H9 (cell line): ENCODE results near the gene CAMK2B. TPM values are rescaled to one million over a fixed set of nuclear protein-coding genes. Genes with fewer than 3 reads are reported as not detected.

Experiments
- DNase-seq: peaks from one replicate; pipeline ENCODE4 v3.0.0-alpha.2; 2017
- H2AFZ ChIP-seq: one replicate; pipeline ENCODE4 v1.6.1; 2013; ENCODE audit warnings: mild to moderate bottlenecking, low read length, control low read depth, moderate library complexity
- H2AK5ac ChIP-seq: 2 replicates; pipeline ENCODE4 v1.6.1; 2013; ENCODE audit warnings: low read length, control low read depth, mixed read lengths; ENCODE audit not compliant: insufficient read length
- H2BK120ac ChIP-seq: one replicate; pipeline ENCODE4 v1.6.1; 2013; ENCODE audit warnings: low read depth, mild to moderate bottlenecking, low read length, control low read depth, inconsistent platforms; ENCODE audit not compliant: poor library complexity, severe bottlenecking
- H2BK12ac ChIP-seq: 2 replicates; pipeline ENCODE4 v1.6.1; 2013; ENCODE audit warnings: low read length, control low read depth, mixed read lengths, low read depth; ENCODE audit not compliant: insufficient read length
- H2BK15ac ChIP-seq: 2 replicates; pipeline ENCODE4 v1.6.1; 2013; ENCODE audit warnings: low read depth, low read length, control low read depth
- H2BK20ac ChIP-seq: one replicate; pipeline ENCODE4 v1.6.1; 2013; ENCODE audit warnings: low read depth, mild to moderate bottlenecking, low read length, control low read depth, inconsistent platforms; ENCODE audit not compliant: poor library complexity, severe bottlenecking
- H2BK5ac ChIP-seq: 2 replicates; pipeline ENCODE4 v1.6.1; 2013; ENCODE audit warnings: low read length, control low read depth, mixed read lengths; ENCODE audit not compliant: insufficient read length
- H3K14ac ChIP-seq: 2 replicates; pipeline ENCODE4 v1.6.1; 2013; ENCODE audit warnings: low read length, control low read depth; ENCODE audit not compliant: insufficient read depth
- H3K18ac ChIP-seq: 2 replicates; pipeline ENCODE4 v1.6.1; 2013; ENCODE audit warnings: low read depth, mild to moderate bottlenecking, mixed read lengths, low read length, control low read depth; ENCODE audit not compliant: insufficient read length
- H3K23ac ChIP-seq: 2 replicates; pipeline ENCODE4 v1.6.1; 2013; ENCODE audit warnings: low read length, control low read depth, mixed read lengths, low read depth; ENCODE audit not compliant: insufficient read length
- H3K23me2 ChIP-seq: 2 replicates; pipeline ENCODE4 v1.6.1; 2013; ENCODE audit warnings: low read depth, mild to moderate bottlenecking, mixed read lengths, low read length, control low read depth; ENCODE audit not compliant: insufficient read length, poor library complexity, severe bottlenecking
- H3K27ac ChIP-seq: 2 replicates; pipeline ENCODE4 v1.5.1; 2013; ENCODE audit warnings: low read length, control low read depth, mixed read lengths, low read depth; ENCODE audit not compliant: insufficient read length
- H3K27me3 ChIP-seq: 2 replicates; pipeline ENCODE4 v1.6.1; 2013; ENCODE audit warnings: low read length, control low read depth, inconsistent platforms; ENCODE audit not compliant: insufficient read depth
- H3K4ac ChIP-seq: 2 replicates; pipeline ENCODE4 v1.6.1; 2013; ENCODE audit warnings: low read depth, mild to moderate bottlenecking, control low read depth, inconsistent platforms, low read length, moderate library complexity
- H3K4me1 ChIP-seq: 2 replicates; pipeline ENCODE4 v1.6.1; 2013; ENCODE audit warnings: low read length, control low read depth, inconsistent platforms; ENCODE audit not compliant: insufficient read depth
- H3K4me2 ChIP-seq: 2 replicates; pipeline ENCODE4 v1.6.1; 2013; ENCODE audit warnings: low read length, control low read depth, mixed read lengths; ENCODE audit not compliant: insufficient read length, insufficient read depth
- H3K56ac ChIP-seq: 2 replicates; pipeline ENCODE4 v1.6.1; 2013; ENCODE audit warnings: low read depth, mild to moderate bottlenecking, mixed read lengths, low read length, control low read depth; ENCODE audit not compliant: insufficient read length
- H3K79me1 ChIP-seq: 2 replicates; pipeline ENCODE4 v1.6.1; 2013; ENCODE audit warnings: low read depth, mild to moderate bottlenecking, moderate library complexity, low read length, control low read depth, inconsistent platforms; ENCODE audit not compliant: insufficient read depth, poor library complexity, severe bottlenecking
- H3K79me2 ChIP-seq: 2 replicates; pipeline ENCODE4 v1.6.1; 2013; ENCODE audit warnings: low read length, control low read depth, inconsistent platforms; ENCODE audit not compliant: insufficient read depth
- H3K9ac ChIP-seq: 2 replicates; pipeline ENCODE4 v1.6.1; 2013; ENCODE audit warnings: low read length, control low read depth, mixed read lengths; ENCODE audit not compliant: insufficient read length; ENCODE audit errors: extremely low read depth
- H3K9me3 ChIP-seq: one replicate; pipeline ENCODE4 v1.6.1; 2013; ENCODE audit warnings: low read depth, low read length, inconsistent platforms; ENCODE audit not compliant: control insufficient read depth
- H3T11ph ChIP-seq: one replicate; pipeline ENCODE4 v1.6.1; 2013; ENCODE audit warnings: mild to moderate bottlenecking, low read length, control low read depth, inconsistent platforms
- H4K20me1 ChIP-seq: one replicate; pipeline ENCODE4 v1.6.1; 2013; ENCODE audit not compliant: control insufficient read depth, insufficient read length, insufficient read depth
- H4K5ac ChIP-seq: 2 replicates; pipeline ENCODE4 v1.6.1; 2013; ENCODE audit warnings: low read depth, mild to moderate bottlenecking, mixed read lengths, low read length, control low read depth; ENCODE audit not compliant: insufficient read length
- H4K8ac ChIP-seq: replicated peaks from 2 replicates; pipeline ENCODE4 v1.6.1; 2013; ENCODE audit warnings: low read length, control low read depth, mixed read lengths, low read depth; ENCODE audit not compliant: insufficient read length
- H4K91ac ChIP-seq: 2 replicates; pipeline ENCODE4 v1.6.1; 2013; ENCODE audit warnings: low read depth, mild to moderate bottlenecking, moderate library complexity, mixed read lengths, low read length, control low read depth; ENCODE audit not compliant: insufficient read length
- H3K27ac Mint-ChIP-seq, 3 experiments: 2 replicates in 2 of 3; 3 replicates in 1 of 3; pipeline ENCODE4 v1.8.0; 2020 to 2021; ENCODE audit warnings: mixed read lengths in 3 of 3, mild to moderate bottlenecking in 1 of 3, moderate library complexity in 1 of 3
- H3K27me3 Mint-ChIP-seq: 2 replicates; pipeline ENCODE4 v1.8.0; 2021; ENCODE audit warnings: low read depth, mild to moderate bottlenecking, moderate library complexity, mixed read lengths
- H3K36me3 Mint-ChIP-seq, 3 experiments: 2 replicates in 2 of 3; 3 replicates in 1 of 3; pipeline ENCODE4 v1.8.0; 2020 to 2021; ENCODE audit warnings: low read depth in 3 of 3, mixed read lengths in 3 of 3; ENCODE audit not compliant: insufficient read depth in 1 of 3
- H3K4me1 Mint-ChIP-seq, 2 experiments: 2 replicates each; pipeline ENCODE4 v1.8.0; 2020; ENCODE audit warnings: mixed read lengths in 2 of 2
- H3K4me3 Mint-ChIP-seq, 2 experiments: 2 replicates in 1 of 2; 3 replicates in 1 of 2; pipeline ENCODE4 v1.8.0; 2020 to 2021; ENCODE audit warnings: mild to moderate bottlenecking in 2 of 2, mixed read lengths in 2 of 2, moderate library complexity in 1 of 2
- H3K9me3 Mint-ChIP-seq, 2 experiments: 2 replicates in 1 of 2; 3 replicates in 1 of 2; pipeline ENCODE4 v1.8.0; 2020; ENCODE audit warnings: mild to moderate bottlenecking in 2 of 2, mixed read lengths in 2 of 2, moderate library complexity in 1 of 2
- CTCF ChIP-seq: fragments of 200-600 bp; sonication (generic); conservative IDR thresholded peaks from 3 replicates; pipeline ENCODE4 v1.8.0; 2021; ENCODE audit warnings: antibody characterized with exemption, mild to moderate bottlenecking
- WGBS: extraction: QIAGEN DNeasy Blood & Tissue Kit; methylation state at CpG from one replicate; pipeline ENCODE4 v1.1.7; 2013; ENCODE audit warnings: missing lambda C conversion rate, low lambda C conversion rate, mixed read lengths; ENCODE audit not compliant: insufficient read length; ENCODE audit errors: extremely low coverage; 5-methylcytosine and 5-hydroxymethylcytosine counted together
- total RNA-seq: library from RNA; stranded (reverse); gene quantifications from 2 replicates; pipeline ENCODE4 v1.2.1, GENCODE V29; 2021

CAMK2B gene
- total RNA-seq, 1 experiment from 2014 or later = 0.17 TPM

GRCh38 chr7:44222074-44222473 lies 103.3 kb downstream of the CAMK2B start:
- Histone ChIP-seq H3K4me1 (no peaks in the 10 kb centered on the region; the same call in 1 of the 2 replicates), H3K4ac (no peak overlapping the region), H4K20me1 (no peaks in the 10 kb centered on the region), H3T11ph (no peak overlapping the region), H2BK20ac (no peak overlapping the region), H4K8ac (no peak overlapping the region), H2BK5ac (no peak overlapping the region), H3K27me3 (no peaks in the 10 kb centered on the region), H3K9ac (no peak overlapping the region), H2AFZ (no peak overlapping the region), H3K4me2 (no peak overlapping the region), H3K23me2 (no peaks in the 10 kb centered on the region), H4K91ac (no peak overlapping the region), H3K9me3 (no peaks in the 10 kb centered on the region), H2BK12ac (no peak overlapping the region), H3K56ac (no peak overlapping the region), H2BK120ac (no peak overlapping the region), H3K14ac (no peak overlapping the region), H3K79me1 (no peaks in the 10 kb centered on the region), H4K5ac (no peak overlapping the region), H3K18ac (no peak overlapping the region), H3K23ac (no peak overlapping the region), H2AK5ac (no peak overlapping the region), H3K27ac (no peak overlapping the region), H3K79me2 (no peaks in the 10 kb centered on the region), H2BK15ac (no peak overlapping the region)
- DNase-seq = no peak
- Mint-ChIP-seq H3K27ac (peak overlapping the region in 1 of 3 experiments; percentile 62; a peak in 1 of 7 replicates), H3K9me3 (no peaks in the 10 kb centered on the region; a peak in 1 of 5 replicates), H3K4me1 (peaks cover 27 to 49% of the 10 kb centered on the region in 2 experiments), H3K27me3 (no peaks in the 10 kb centered on the region; the same call in 1 of the 2 replicates), H3K4me3 (no peak overlapping the region), H3K36me3 (no peaks in the 10 kb centered on the region)
- WGBS = no CpG with 5 or more reads among the region's 11 CpGs
- TF ChIP-seq CTCF = no peak
